ENCODE data around the gene NUP133.
"Not testable (repeated sequence)": the region's sequence is repeated elsewhere in the genome, so short reads cannot be mapped to it uniquely, and the experiment has no call there.

The NUP133 gene

DNA sequence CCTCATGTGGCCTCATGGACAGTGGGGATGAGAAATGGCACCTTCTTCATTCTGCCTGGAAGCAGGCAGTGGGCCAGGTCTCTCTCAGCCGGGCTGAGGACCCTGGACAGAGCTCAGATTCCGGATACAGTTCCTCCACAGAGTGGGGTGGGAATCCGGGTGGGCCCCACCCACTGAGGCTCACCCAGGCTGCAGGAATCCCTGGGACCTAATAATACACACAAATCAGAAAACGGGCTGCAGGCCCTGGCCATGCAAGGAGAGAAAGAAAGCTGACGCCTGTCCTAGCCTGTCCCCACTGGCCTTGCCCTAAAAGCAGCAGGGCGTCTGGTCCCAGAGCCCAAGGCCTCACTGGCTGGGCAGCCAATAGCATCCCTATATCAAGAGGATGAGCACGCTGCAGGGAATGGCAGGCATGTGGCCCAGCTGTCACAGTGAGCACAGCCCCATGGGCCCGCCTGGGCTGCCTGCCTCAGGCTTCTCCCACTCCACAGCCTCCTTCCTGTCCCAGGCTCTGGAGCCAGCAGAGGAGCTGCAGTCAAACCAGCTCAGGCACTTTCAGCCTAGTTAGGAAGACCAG lies 99.6 kb downstream of the NUP133 start:
- DNase-seq (ENCODE audit: low read depth) = no peak
- H3K4me3 ChIP-seq (ENCODE audit: low read depth, low read length) = no peak overlapping the region
- no peak for TF ChIP-seq MAX (IDR thresholded peaks at IDR 0.05; ENCODE audit: low read depth, low read length)

DNA sequence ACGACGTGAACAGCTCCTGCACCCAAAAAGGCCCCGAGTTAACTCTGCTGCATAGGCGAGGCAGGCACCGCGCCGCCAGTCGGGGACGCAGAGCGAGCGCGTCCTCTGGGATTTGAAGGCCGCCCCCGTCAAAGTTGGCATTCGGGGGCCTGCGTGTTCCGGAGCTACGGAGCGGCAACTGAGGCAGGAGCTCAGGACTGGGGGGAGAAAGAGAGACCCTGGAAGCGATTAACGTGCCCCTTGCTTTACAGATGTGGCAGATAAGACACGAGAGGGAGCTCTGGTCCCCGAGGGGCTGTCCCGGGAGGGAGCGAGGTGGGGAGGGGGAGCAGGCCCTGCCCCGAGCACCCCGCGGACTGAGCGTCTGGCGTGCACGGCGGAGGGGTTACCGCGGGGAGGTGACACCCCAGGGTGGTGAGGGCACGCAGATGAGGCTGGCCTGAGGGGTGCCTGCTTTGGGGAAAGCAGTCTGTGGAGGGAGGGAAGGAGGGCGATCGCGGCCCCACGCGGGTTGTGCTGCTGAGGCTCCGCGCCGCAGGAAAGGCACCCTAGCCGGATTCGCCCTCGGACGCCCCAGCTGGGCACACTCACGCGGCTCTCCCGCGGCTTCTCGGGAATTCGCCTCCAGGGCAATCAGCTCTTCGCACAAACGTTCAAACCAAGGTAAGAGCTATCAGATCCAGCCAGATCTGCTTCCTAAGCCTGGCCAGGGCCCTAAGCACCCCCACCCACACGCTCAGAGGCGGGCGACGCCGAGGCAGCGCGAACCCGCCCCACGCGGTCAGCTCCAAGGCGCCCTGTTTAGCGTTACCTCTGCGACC lies 100.7 kb downstream of the NUP133 start:
- DNase-seq (ENCODE audit: low read depth) = no peak
- TF ChIP-seq MAX (IDR thresholded peaks at IDR 0.05; ENCODE audit: low read depth, low read length) (no peak), POLR2A (IDR thresholded peaks at IDR 0.05; ENCODE audit: extremely low read depth, insufficient read length) (no peak), MYC (IDR thresholded peaks at IDR 0.05; ENCODE audit: low read depth, low read length) (no peak)
- TF ChIP-seq, protein P1, sequence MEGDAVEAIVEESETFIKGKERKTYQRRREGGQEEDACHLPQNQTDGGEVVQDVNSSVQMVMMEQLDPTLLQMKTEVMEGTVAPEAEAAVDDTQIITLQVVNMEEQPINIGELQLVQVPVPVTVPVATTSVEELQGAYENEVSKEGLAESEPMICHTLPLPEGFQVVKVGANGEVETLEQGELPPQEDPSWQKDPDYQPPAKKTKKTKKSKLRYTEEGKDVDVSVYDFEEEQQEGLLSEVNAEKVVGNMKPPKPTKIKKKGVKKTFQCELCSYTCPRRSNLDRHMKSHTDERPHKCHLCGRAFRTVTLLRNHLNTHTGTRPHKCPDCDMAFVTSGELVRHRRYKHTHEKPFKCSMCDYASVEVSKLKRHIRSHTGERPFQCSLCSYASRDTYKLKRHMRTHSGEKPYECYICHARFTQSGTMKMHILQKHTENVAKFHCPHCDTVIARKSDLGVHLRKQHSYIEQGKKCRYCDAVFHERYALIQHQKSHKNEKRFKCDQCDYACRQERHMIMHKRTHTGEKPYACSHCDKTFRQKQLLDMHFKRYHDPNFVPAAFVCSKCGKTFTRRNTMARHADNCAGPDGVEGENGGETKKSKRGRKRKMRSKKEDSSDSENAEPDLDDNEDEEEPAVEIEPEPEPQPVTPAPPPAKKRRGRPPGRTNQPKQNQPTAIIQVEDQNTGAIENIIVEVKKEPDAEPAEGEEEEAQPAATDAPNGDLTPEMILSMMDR (IDR thresholded peaks at IDR 0.05; ENCODE audit: low read depth, low read length) = no peak
- no peak overlapping the region for H3K4me3 ChIP-seq (ENCODE audit: low read depth, low read length)

DNA sequence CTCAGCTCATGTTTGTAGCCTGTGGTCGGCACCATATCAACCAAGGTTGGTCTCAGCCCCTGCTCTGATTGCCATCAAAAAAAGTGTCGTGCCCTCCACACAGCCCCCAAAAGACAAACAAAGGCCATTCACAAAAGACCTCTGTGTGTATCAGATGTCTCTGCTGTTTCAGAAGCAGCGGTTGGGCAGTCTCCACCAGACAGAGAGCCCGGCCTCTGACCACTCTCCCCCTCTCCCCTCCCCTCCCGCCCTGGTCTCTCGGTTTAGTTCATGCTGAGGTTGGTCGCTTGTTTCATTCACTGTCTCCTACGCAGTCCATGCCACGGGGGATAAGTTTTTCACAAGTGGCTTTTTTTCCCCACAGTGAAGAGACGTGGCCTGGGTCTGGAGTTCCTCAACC lies 101.3 kb downstream of the NUP133 start:
- H3K4me3 ChIP-seq (ENCODE audit: low read depth, low read length) = no peak overlapping the region
- no peak for TF ChIP-seq POLR2A (IDR thresholded peaks at IDR 0.05; ENCODE audit: extremely low read depth, insufficient read length)
- TF ChIP-seq, protein P1 (IDR thresholded peaks at IDR 0.05; ENCODE audit: low read depth, low read length) = no peak
- no peak for TF ChIP-seq MAX (IDR thresholded peaks at IDR 0.05; ENCODE audit: low read depth, low read length)
- TF ChIP-seq MYC (IDR thresholded peaks at IDR 0.05; ENCODE audit: low read depth, low read length) = no peak
- DNase-seq (ENCODE audit: low read depth) = no peak

GRCh38 chr1:229403573-229403972 lies 104.6 kb downstream of the NUP133 start:
- H3K4me3 ChIP-seq (ENCODE audit: low read depth, low read length) = no peak overlapping the region
- no peak for TF ChIP-seq MYC (IDR thresholded peaks at IDR 0.05; ENCODE audit: low read depth, low read length)
- no peak for TF ChIP-seq MAX (IDR thresholded peaks at IDR 0.05; ENCODE audit: low read depth, low read length)
- TF ChIP-seq, protein P1 (IDR thresholded peaks at IDR 0.05; ENCODE audit: low read depth, low read length) = no peak
- TF ChIP-seq POLR2A (IDR thresholded peaks at IDR 0.05; ENCODE audit: extremely low read depth, insufficient read length) = no peak
- no peak for DNase-seq (ENCODE audit: low read depth)

DNA sequence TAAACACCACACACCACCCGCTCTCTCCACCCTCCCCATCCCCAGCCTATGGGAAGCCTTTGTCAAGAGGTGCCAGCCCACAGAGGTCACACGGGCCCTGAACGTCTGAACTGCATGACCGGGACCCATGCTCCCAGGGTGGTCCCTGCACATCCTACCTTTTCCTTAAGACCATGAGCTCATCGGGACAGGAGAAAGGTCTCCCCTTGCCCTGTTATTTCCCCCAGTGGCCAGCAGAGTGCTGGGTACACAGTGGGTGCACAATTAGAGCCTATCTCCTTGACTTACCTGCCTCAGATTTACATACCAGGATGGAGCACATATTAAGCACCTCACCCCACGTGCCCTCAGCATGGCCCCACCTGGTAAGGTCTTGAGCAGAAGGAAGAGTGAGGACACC lies 105.1 kb downstream of the NUP133 start:
- TF ChIP-seq MAX (IDR thresholded peaks at IDR 0.05; ENCODE audit: low read depth, low read length) = no peak
- no peak for TF ChIP-seq POLR2A (IDR thresholded peaks at IDR 0.05; ENCODE audit: extremely low read depth, insufficient read length)
- no peak for TF ChIP-seq MYC (IDR thresholded peaks at IDR 0.05; ENCODE audit: low read depth, low read length)
- TF ChIP-seq, protein P1 (IDR thresholded peaks at IDR 0.05; ENCODE audit: low read depth, low read length) = no peak
- DNase-seq (ENCODE audit: low read depth) = no peak

DNA sequence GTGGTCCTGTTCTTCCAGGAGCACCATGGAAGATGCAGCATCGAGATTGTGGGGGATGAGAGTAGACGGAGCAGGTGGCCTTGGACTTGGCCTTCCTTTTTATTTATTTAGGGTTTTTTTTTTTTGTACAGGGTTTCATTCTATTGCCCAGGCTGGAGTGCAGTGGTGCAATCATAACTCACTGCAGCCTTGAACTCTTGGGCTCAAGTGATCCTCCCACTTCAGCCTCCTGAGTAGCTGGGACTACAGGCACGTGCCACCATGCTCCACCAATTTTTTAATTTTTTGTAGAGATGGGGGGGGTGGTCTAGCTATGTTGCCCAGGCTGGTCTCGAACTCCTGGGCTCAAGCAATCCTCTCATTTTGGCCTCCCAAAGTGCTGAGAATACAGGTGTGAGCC lies 105.8 kb downstream of the NUP133 start:
- DNase-seq (ENCODE audit: low read depth); H3K4me3 ChIP-seq (ENCODE audit: low read depth, low read length): not testable (repeated sequence)

More for the DNA sequence above, 105.1 kb downstream of the NUP133 start:
- H3K4me3 ChIP-seq (ENCODE audit: low read depth, low read length) = no peak overlapping the region

Data from NB4 (cell line).